Smooth muscle cell (in vitro differentiated cells): Measurements from ENCODE around the gene COMTD1. TPM values are rescaled to one million over a fixed set of nuclear protein-coding genes. Genes with fewer than 3 reads are reported as not detected.

Source experiments
- DNase-seq: peaks from one replicate; lab custom pipeline; 2025; ENCODE audit not compliant: unreplicated experiment; lab: John Stamatoyannopoulos, UW
- H2AFZ ChIP-seq: fragments of 200-600 bp; sonication (generic); 2 replicates; pipeline ENCODE4 v1.6.0; 2016; ENCODE audit warnings: antibody characterized with exemption, low read depth, mild to moderate bottlenecking
- H3F3A ChIP-seq: fragments of 200-600 bp; sonication (generic); 2 replicates; pipeline ENCODE4 v1.6.0; 2017; ENCODE audit warnings: antibody characterized with exemption, low read depth
- H3K27ac ChIP-seq: fragments of 200-600 bp; sonication (generic); 2 replicates; pipeline ENCODE4 v1.5.1; 2016; ENCODE audit warnings: low read depth, mild to moderate bottlenecking
- H3K27me3 ChIP-seq: fragments of 200-600 bp; sonication (generic); 2 replicates; pipeline ENCODE4 v1.6.1; 2016; ENCODE audit warnings: low read depth, mild to moderate bottlenecking
- H3K36me3 ChIP-seq: fragments of 200-600 bp; sonication (generic); 2 replicates; pipeline ENCODE4 v1.5.1; 2016; ENCODE audit warnings: low read depth
- H3K4me1 ChIP-seq: fragments of 200-600 bp; sonication (generic); 2 replicates; pipeline ENCODE4 v1.5.1; 2016; ENCODE audit warnings: low read depth
- H3K4me2 ChIP-seq: fragments of 200-600 bp; sonication (generic); 2 replicates; pipeline ENCODE4 v1.6.0; 2016; ENCODE audit warnings: mild to moderate bottlenecking
- H3K4me3 ChIP-seq: fragments of 200-600 bp; sonication (generic); 2 replicates; pipeline ENCODE4 v1.5.1; 2016; ENCODE audit warnings: mild to moderate bottlenecking
- H3K79me2 ChIP-seq: fragments of 200-600 bp; sonication (generic); 2 replicates; pipeline ENCODE4 v1.6.0; 2016; ENCODE audit warnings: low read depth, mild to moderate bottlenecking
- H3K9ac ChIP-seq: fragments of 200-600 bp; sonication (generic); 2 replicates; pipeline ENCODE4 v1.6.0; 2016; ENCODE audit warnings: low read depth
- H3K9me3 ChIP-seq: fragments of 200-600 bp; sonication (generic); replicated peaks from 2 replicates; pipeline ENCODE4 v1.5.1; 2016; ENCODE audit warnings: low read depth
- H4K20me1 ChIP-seq: fragments of 200-600 bp; sonication (generic); 2 replicates; pipeline ENCODE4 v1.6.0; 2016; ENCODE audit warnings: low read depth
- CTCF ChIP-seq: fragments of 200-600 bp; sonication (generic); IDR thresholded peaks from 2 replicates; pipeline ENCODE4 v1.5.1; 2017; ENCODE audit warnings: borderline replicate concordance, mild to moderate bottlenecking, antibody characterized with exemption; ENCODE audit not compliant: insufficient read depth, poor library complexity, severe bottlenecking
- WGBS: methylation state at CpG from one replicate; pipeline ENCODE4 v1.1.7; 2016; ENCODE audit warnings: low lambda C conversion rate; 5-methylcytosine and 5-hydroxymethylcytosine counted together
- polyA plus RNA-seq: library from polyadenylated mRNA; unstranded; fragments of >200 nt; fragmentation: Nextera tagmentation; extraction: Ambion mirVana; gene quantifications from 2 replicates; pipeline ENCODE4 v1.2.1, GENCODE V29; 2016
- total RNA-seq: library from RNA; depleted of rRNA; stranded (reverse); fragments of >200 nt; gene quantifications from 2 replicates; pipeline ENCODE4 v1.2.3, GENCODE V29; 2014

The COMTD1 gene
- total and polyA plus RNA-seq, 2 experiments from 2014 or later, result 8.4 to 18.7 TPM

- Histone ChIP-seq H3K79me2 (peaks cover 47% of the 10 kb centered on the region), H3K4me1 (peaks cover 17% of the 10 kb centered on the region), H3K27ac (peak within 1 kb of the TSS; percentile 100), H4K20me1 (peaks cover 41% of the 10 kb centered on the region), H3K4me3 (peak within 1 kb of the TSS; percentile 92), H3F3A (peaks cover 14% of the 10 kb centered on the region), H3K27me3 (no peaks in the 10 kb centered on the region), H2AFZ (peak within 1 kb of the TSS; percentile 85), H3K36me3 (peaks cover 13% of the 10 kb centered on the region), H3K4me2 (peak within 1 kb of the TSS; percentile 88), H3K9me3 (no peaks in the 10 kb centered on the region), H3K9ac (peak within 1 kb of the TSS; percentile 98)
- 0% methylated on average over 29 of the region's 80 CpGs for WGBS
- TF ChIP-seq CTCF, result no peak
- DNase-seq, result peak; percentile 95
Observed at GRCh38 chr10:75210282-75211006, 25.3 kb downstream of the COMTD1 start, which contains the start of gene VDAC2. VDAC2 (plus strand) TSS chr10:75210796; CDS start chr10:75211159, 363 bp downstream.

DNA sequence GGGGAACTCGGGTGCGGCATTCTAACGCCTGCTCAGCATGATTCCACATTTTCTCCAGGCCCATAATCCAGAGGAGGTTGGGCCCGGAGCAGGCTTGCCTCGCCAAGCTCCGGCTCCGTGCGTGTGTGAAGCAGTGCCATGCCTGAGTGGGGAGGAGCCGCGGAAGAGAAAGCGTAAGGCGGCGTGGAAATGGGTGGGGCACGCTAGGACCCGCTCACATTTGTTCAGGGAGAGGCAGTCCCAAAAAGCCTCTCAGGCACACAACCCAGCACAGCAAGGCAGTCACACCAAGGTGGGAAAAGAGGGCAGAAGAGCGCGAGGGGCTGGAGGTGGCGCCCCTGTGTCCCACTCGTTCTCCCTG, 25.9 kb downstream of the COMTD1 start:
- H4K20me1 ChIP-seq, result peaks cover 36% of the 10 kb centered on the region
- no peaks in the 10 kb centered on the region for H3K9me3 ChIP-seq
- peak overlapping the region; percentile 100 for H3K27ac ChIP-seq
- peaks cover 17% of the 10 kb centered on the region for H3K4me1 ChIP-seq
- H3K9ac ChIP-seq, result peak overlapping the region; percentile 98
- peaks cover 11% of the 10 kb centered on the region for H3K36me3 ChIP-seq
- H2AFZ ChIP-seq, result peak overlapping the region; percentile 85
- peaks cover 42% of the 10 kb centered on the region for H3K79me2 ChIP-seq
- DNase-seq, result no peak
- TF ChIP-seq CTCF, result no peak
- no peaks in the 10 kb centered on the region for H3K27me3 ChIP-seq
- 9% methylated on average over 19 of the region's 19 CpGs for WGBS
- peaks cover 14% of the 10 kb centered on the region for H3F3A ChIP-seq
- H3K4me2 ChIP-seq, result peak overlapping the region; percentile 88
- H3K4me3 ChIP-seq, result peak overlapping the region; percentile 92

DNA sequence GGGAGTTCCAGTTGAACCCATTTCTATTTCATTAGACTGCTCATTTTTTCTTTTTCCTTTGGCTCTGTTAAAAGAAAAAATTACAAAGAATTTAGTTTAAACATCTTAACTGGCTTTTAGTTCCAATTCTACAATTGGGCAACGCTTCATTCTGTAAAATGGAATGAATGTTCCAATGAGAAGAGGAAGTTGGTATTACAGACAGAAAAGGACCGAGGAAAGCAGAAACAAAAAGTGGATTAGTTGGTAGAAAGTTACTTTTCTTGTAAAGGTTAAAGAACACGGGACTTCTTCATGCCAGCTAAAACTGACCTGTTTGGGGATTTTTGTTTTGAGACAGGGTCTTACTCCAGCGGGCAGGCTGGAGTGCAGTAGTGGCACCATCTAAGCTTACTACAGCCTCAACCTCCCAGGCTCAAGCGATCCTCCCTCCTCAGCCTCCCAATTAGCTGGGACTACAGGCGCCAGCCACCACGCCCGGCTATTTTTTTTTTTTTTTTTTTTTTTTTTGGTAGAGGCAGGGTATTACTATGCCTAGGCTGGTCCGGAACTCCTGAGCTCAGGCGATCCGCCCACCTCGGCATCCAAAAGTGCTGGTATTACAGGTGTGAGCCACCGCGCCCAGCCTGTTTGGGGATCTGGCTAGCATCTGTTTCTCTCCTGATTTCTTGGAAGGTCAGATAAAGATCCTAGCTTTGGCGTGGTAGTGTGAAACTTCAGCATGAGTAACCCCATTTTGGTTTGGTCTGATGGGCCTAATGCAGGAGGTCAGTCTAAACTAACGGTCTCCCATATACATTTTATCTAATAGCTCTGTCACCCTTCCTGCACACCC, 26.5 kb downstream of the COMTD1 start:
- no peak for TF ChIP-seq CTCF
- H3K4me3 ChIP-seq, result peak overlapping the region; percentile 92
- H3K36me3 ChIP-seq, result peaks cover 6% of the 10 kb centered on the region
- H4K20me1 ChIP-seq, result peaks cover 30% of the 10 kb centered on the region
- H3K9me3 ChIP-seq, result no peaks in the 10 kb centered on the region
- 89% methylated on average over 16 of the region's 16 CpGs for WGBS
- peaks cover 17% of the 10 kb centered on the region for H3K4me1 ChIP-seq
- DNase-seq, result no peak
- H3K27me3 ChIP-seq, result no peaks in the 10 kb centered on the region
- peak overlapping the region; percentile 98 for H3K9ac ChIP-seq
- H3K79me2 ChIP-seq, result peaks cover 36% of the 10 kb centered on the region
- H3K4me2 ChIP-seq, result peak overlapping the region; percentile 88
- H3F3A ChIP-seq, result peaks cover 14% of the 10 kb centered on the region
- peak overlapping the region; percentile 85 for H2AFZ ChIP-seq
- peak overlapping the region; percentile 100 for H3K27ac ChIP-seq
